ENCODE data around the gene FBXO41. TPM values are rescaled to one million over a fixed set of nuclear protein-coding genes. Genes with fewer than 3 reads are reported as not detected.

Gene FBXO41
- total RNA-seq, 1 experiment from 2014 or later, result 6.5 TPM

- TF ChIP-seq, protein P1, sequence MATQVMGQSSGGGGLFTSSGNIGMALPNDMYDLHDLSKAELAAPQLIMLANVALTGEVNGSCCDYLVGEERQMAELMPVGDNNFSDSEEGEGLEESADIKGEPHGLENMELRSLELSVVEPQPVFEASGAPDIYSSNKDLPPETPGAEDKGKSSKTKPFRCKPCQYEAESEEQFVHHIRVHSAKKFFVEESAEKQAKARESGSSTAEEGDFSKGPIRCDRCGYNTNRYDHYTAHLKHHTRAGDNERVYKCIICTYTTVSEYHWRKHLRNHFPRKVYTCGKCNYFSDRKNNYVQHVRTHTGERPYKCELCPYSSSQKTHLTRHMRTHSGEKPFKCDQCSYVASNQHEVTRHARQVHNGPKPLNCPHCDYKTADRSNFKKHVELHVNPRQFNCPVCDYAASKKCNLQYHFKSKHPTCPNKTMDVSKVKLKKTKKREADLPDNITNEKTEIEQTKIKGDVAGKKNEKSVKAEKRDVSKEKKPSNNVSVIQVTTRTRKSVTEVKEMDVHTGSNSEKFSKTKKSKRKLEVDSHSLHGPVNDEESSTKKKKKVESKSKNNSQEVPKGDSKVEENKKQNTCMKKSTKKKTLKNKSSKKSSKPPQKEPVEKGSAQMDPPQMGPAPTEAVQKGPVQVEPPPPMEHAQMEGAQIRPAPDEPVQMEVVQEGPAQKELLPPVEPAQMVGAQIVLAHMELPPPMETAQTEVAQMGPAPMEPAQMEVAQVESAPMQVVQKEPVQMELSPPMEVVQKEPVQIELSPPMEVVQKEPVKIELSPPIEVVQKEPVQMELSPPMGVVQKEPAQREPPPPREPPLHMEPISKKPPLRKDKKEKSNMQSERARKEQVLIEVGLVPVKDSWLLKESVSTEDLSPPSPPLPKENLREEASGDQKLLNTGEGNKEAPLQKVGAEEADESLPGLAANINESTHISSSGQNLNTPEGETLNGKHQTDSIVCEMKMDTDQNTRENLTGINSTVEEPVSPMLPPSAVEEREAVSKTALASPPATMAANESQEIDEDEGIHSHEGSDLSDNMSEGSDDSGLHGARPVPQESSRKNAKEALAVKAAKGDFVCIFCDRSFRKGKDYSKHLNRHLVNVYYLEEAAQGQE (IDR thresholded peaks at IDR 0.05; ENCODE audit: insufficient read depth in 1 of 2, low read depth in 2 of 2, low read length in 1 of 2), result no peak
- TF ChIP-seq TCF7L2 (IDR thresholded peaks at IDR 0.05; ENCODE audit: low read depth, low read length) (no peak), CTCF (IDR thresholded peaks at IDR 0.05) (no peak), POLR2AphosphoS5 (IDR thresholded peaks at IDR 0.05; ENCODE audit: low read depth, low read length) (no peak), SIN3A (IDR thresholded peaks at IDR 0.05; ENCODE audit: borderline replicate concordance, insufficient read depth, low read depth, low read length) (no peak)
- Histone ChIP-seq H3K4me3 (ENCODE audit: low read depth in 2 of 2, low read length in 2 of 2) (no peak overlapping the region), H3K9me3 (ENCODE audit: control insufficient read depth, insufficient read depth, low read depth, low read length) (no peaks in the 10 kb centered on the region), H3K36me3 (ENCODE audit: control insufficient read depth, insufficient read depth, low read length) (peaks cover 44% of the 10 kb centered on the region), H3K27ac (ENCODE audit: low read length) (no peak overlapping the region), H3K27me3 (ENCODE audit: control insufficient read depth, insufficient read depth, low read length) (no peaks in the 10 kb centered on the region), H3K4me1 (ENCODE audit: control insufficient read depth, insufficient read depth, low read length) (no peaks in the 10 kb centered on the region)
- ChIA-PET CTCF (no interaction called here), POLR2A (no interaction called here)
- ATAC-seq (no peak), DNase-seq (ENCODE audit: low read depth, low spot score) (no peak)
- BruUV-seq (replicated peaks), result no TSS peak
- intact Hi-C loops (cut with micrococcal nuclease; ENCODE audit: unreplicated experiment), result no loop called here
- in situ Hi-C loops (cut with HindIII; ENCODE audit: low pct_unique_long_range_greater_than_20kb, low sequenced_read_pairs), result no loop called here
Measured at GRCh38 chr2:73249636-73250035, 34.6 kb downstream of the FBXO41 start.

- no peak for ATAC-seq
- DNase-seq (ENCODE audit: low read depth, low spot score), result no peak
- H3K4me3 ChIP-seq (ENCODE audit: low read depth in 2 of 2, low read length in 2 of 2), result no peak overlapping the region
- no peak for TF ChIP-seq CTCF (IDR thresholded peaks at IDR 0.05)
- no peak for TF ChIP-seq SIN3A (IDR thresholded peaks at IDR 0.05; ENCODE audit: borderline replicate concordance, insufficient read depth, low read depth, low read length)
- TF ChIP-seq TCF7L2 (IDR thresholded peaks at IDR 0.05; ENCODE audit: low read depth, low read length), result no peak
- TF ChIP-seq, protein P1 (IDR thresholded peaks at IDR 0.05; ENCODE audit: insufficient read depth in 1 of 2, low read depth in 2 of 2, low read length in 1 of 2), result no peak
- no peak for TF ChIP-seq POLR2AphosphoS5 (IDR thresholded peaks at IDR 0.05; ENCODE audit: low read depth, low read length)
- ChIA-PET CTCF (no interaction called here), POLR2A (no interaction called here)
- no TSS peak for BruUV-seq (replicated peaks)
- intact Hi-C loops (cut with micrococcal nuclease; ENCODE audit: unreplicated experiment), result no loop called here
- H3K27me3 ChIP-seq (ENCODE audit: control insufficient read depth, insufficient read depth, low read length), result no peaks in the 10 kb centered on the region
- in situ Hi-C loops (cut with HindIII; ENCODE audit: low pct_unique_long_range_greater_than_20kb, low sequenced_read_pairs), result no loop called here
- no peak overlapping the region for H3K27ac ChIP-seq (ENCODE audit: low read length)
- H3K4me1 ChIP-seq (ENCODE audit: control insufficient read depth, insufficient read depth, low read length), result peaks cover 10% of the 10 kb centered on the region
- H3K36me3 ChIP-seq (ENCODE audit: control insufficient read depth, insufficient read depth, low read length), result peaks cover 48% of the 10 kb centered on the region
- no peaks in the 10 kb centered on the region for H3K9me3 ChIP-seq (ENCODE audit: control insufficient read depth, insufficient read depth, low read depth, low read length)
Measured at GRCh38 chr2:73246850-73247249, 37.4 kb downstream of the FBXO41 start.
